GM06990 (cell line): ENCODE measurements around the gene CROCC.
"Not testable (repeated sequence)": the region's sequence is repeated elsewhere in the genome, so short reads cannot be mapped to it uniquely, and the experiment has no call there.

ENCODE experiments used
- DNase-seq: peaks from one replicate; pipeline ENCODE4 v3.0.0-alpha.2; 2011; ENCODE audit not compliant: insufficient read length; ENCODE audit errors: extremely low read depth
- H3K27me3 ChIP-seq: replicated peaks from 2 replicates; pipeline ENCODE4 v1.6.0; 2011; ENCODE audit warnings: low read length; ENCODE audit not compliant: control insufficient read depth, insufficient read depth
- H3K36me3 ChIP-seq: 2 replicates; pipeline ENCODE4 v1.5.1; 2011; ENCODE audit warnings: low read length; ENCODE audit not compliant: control insufficient read depth, insufficient read depth
- H3K4me3 ChIP-seq: replicated peaks from 2 replicates; pipeline ENCODE4 v1.5.1; 2011; ENCODE audit warnings: low read depth, mild to moderate bottlenecking, control low read depth, low read length
- TF ChIP-seq, protein P1 (sequence below): IDR thresholded peaks from 2 replicates; pipeline ENCODE4 v1.5.1; 2011; ENCODE audit warnings: low read length, control low read depth, mild to moderate bottlenecking, inconsistent platforms; ENCODE audit not compliant: insufficient read depth, poor library complexity, severe bottlenecking

The CROCC gene

DNA sequence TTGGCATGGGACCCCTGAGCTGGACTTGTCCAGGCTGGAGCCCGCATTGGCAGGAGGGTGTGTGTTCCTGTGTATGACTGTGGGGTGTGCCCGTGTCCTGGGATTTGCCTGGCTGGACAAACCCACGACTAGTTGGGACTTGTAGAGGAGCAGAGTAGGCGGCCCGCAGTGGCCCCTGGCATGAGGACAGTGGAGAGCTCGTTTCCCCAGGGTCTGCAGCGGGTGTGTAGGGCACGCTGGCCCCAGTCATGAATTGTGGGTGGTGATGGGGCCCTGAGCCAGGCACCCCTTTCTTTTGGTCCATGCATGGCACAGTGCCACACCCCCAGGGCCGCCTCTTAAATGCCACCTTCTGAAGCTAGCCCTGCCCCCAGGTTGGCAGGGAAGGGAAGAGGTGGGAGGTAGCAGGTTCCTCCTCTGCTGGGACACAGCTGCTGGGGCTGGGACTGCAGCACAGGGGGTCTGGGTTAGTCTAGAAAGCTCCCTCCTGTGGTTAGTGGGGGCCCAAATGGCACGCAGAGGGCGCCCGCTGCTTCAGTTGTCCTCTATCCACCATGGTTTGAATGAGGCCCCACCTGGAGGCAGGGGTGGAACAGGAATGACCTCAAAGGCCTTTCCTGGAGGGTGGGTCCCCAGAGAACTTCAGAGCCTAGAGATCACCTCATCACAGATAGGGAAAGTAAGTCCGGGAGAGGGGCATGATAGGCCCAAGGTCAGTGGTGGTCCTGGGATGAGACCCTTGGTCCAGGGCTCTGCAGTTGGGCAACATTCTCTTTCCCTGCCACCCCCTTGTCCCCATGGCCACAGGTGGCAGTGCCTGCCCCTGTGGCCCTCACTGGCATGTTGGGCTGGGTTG is 4.1 kb downstream of the CROCC start:
- no peak overlapping the region for H3K4me3 ChIP-seq
- no peaks in the 10 kb centered on the region for H3K36me3 ChIP-seq
- peaks cover 1% of the 10 kb centered on the region for H3K27me3 ChIP-seq
- TF ChIP-seq, protein P1, sequence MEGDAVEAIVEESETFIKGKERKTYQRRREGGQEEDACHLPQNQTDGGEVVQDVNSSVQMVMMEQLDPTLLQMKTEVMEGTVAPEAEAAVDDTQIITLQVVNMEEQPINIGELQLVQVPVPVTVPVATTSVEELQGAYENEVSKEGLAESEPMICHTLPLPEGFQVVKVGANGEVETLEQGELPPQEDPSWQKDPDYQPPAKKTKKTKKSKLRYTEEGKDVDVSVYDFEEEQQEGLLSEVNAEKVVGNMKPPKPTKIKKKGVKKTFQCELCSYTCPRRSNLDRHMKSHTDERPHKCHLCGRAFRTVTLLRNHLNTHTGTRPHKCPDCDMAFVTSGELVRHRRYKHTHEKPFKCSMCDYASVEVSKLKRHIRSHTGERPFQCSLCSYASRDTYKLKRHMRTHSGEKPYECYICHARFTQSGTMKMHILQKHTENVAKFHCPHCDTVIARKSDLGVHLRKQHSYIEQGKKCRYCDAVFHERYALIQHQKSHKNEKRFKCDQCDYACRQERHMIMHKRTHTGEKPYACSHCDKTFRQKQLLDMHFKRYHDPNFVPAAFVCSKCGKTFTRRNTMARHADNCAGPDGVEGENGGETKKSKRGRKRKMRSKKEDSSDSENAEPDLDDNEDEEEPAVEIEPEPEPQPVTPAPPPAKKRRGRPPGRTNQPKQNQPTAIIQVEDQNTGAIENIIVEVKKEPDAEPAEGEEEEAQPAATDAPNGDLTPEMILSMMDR = no peak
- DNase-seq = no peak

DNA sequence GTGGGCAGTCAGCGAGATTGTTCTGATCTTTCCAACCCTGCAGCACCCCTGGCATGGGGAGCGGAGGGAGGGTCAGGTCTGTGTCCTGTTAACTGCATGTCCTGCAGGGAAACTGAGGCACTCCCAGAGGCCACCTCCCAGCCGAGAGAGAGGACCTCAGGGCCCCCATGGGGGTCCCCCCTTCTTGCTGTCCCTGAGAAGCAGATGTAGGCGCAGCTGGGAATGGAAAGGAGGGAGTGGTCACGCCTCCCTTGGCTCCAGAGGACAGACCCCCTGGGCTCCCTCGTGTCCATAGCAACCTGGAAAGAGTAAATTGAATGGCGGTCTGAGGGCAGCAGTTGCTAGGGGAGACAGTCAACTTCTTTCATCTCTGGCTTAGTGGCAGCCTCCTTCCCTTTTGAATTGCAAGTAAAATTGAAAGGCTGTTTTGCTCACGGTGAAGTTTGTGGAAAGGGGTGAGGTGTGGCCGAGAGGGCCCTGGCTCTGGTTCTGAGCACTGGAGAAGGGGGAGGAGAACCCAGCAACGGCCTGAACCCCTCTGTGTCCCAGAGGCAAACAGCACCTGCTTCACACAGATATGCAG is 4.9 kb downstream of the CROCC start:
- Histone ChIP-seq H3K27me3 (peaks cover 1% of the 10 kb centered on the region), H3K36me3 (no peaks in the 10 kb centered on the region), H3K4me3 (no peak overlapping the region)
- no peak for DNase-seq
- TF ChIP-seq, protein P1 = no peak

DNA sequence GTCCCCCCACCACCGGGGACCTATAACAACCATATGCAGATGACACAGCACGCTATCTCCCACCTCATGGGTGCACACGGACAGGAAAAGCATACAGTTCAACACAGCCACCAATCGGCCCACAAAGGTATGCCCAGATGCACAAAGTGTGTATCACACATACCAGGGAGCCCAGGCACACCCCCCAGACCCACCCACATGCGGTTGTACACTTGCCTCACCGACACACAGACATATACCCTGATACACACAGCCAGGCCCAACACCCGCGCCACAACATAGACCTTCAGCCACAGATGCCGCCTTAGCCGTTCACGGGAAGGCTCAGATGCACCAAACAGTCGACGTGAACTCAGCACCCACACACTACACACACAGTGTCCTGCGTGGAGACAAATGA is 5.5 kb downstream of the CROCC start:
- TF ChIP-seq, protein P1 = no peak
- H3K27me3 ChIP-seq = peaks cover 1% of the 10 kb centered on the region
- no peak overlapping the region for H3K4me3 ChIP-seq
- DNase-seq = no peak
- no peaks in the 10 kb centered on the region for H3K36me3 ChIP-seq

DNA sequence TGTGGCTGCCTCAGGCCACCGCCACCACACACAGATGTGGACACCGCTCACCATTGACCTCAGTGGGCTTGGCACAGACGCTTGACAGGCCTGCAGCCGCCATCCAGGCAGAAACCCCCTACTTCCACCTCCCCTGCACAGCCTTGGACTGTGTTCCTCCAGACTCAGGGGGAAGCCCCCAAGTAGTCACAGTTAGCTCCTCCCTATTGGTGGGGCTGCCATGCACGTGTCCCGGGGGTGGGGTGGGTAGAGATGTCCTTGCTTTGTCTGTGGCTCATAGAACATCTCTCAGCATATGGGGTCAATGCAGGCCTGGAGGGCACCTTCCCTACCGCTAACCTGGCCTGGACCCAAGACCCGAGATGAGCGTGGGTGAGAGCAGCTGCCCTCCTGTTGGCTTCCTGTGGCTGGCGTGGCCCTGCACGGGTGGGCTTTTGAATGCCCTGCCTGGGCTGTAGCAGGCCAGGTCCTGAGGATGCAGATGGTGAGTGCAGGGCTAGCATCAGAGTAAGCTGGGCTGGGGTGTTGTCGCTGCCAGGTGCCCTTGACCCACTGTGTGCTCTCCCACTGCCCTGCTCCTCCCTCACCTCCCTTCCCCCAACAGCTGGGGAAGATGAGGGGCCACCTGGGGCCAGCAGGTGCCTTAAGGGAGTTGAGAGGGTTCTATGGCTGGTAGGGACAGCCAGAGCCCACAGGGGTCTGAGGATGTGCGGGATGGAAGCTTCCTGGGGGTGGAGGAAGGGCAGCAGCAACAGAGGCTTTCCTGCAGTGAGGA is 6.2 kb downstream of the CROCC start:
- Histone ChIP-seq H3K27me3 (no peaks in the 10 kb centered on the region; the same call in 1 of the 2 replicates), H3K36me3 (no peaks in the 10 kb centered on the region), H3K4me3 (no peak overlapping the region)
- DNase-seq = no peak
- TF ChIP-seq, protein P1 = no peak

DNA sequence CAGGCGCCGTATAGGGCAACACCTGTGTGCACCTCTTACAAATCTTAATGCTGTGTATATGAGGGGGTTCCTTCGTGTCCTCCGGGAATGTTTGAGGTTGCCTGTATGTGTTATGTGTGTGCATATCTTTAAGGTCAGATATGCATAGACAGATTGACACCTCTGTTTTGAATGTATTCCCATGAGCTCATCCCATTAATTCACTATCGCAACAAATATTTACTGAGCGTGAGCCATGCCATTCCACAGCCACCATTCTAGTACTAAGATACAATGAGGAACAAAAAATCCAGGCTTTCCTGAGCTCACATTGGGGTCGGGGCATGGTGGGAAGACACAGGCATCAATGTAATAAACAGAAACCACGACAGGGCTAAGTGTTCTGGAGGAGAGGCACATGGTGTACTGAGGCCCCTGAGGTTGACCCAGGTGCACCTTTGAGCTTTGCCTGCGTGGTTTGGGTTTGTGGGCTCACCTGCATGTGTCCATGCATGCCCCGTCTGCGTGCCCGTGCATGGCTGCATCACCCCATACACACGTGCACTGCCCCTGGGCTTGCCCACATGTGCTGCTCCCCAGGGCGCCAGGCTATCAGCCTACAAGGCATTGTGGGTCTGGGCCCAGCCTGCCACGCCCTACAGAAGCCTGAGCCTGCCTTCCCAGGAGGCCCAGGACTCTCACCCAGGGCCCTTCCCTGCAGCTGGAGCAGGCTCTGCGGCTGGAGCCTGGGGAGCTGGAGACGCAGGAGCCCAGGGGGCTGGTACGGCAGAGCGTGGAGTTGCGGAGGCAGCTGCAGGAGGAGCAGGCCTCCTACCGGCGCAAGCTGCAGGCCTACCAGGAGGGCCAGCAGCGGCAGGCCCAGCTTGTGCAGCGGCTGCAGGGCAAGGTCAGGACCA is 7.7 kb downstream of the CROCC start:
- DNase-seq, H3K36me3 ChIP-seq, H3K4me3 ChIP-seq: not testable (repeated sequence)

DNA sequence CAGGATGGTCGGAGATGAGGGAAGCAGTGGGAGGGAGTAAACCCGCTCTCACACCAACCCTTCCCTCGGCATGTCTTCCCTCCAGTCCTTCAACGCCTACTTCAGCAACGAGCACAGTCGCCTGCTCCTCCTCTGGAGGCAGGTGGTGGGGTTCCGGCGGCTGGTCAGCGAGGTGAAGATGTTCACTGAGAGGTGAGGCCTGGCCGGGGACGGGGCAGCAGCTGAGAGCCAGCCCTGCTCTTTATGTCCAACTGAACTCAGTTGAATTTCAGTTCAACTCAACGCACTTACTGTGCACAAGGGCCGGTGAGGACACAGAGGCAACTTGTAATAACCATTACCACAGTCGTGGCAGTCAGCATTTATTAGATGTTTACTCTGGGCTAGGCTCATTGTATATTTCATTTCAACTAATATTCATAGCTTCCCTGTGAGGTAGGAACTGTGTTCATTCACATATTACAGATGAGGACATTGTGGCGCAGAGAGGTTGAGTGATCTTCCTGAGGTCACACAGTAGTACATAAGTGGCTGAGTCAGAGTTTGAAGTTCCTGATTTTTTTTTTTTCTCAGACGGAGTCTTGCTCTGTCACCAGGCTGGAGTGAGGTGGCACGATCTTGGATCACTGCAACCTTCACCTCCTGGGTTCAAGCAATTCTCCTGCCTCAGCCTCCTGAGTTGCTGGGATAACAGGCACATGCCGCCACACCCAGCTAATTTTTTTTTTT is 9.6 kb downstream of the CROCC start:
- DNase-seq, H3K27me3 ChIP-seq, H3K4me3 ChIP-seq, H3K36me3 ChIP-seq: not testable (repeated sequence)

More for the DNA sequence above, 7.7 kb downstream of the CROCC start:
- not testable (repeated sequence) for H3K27me3 ChIP-seq

DNA sequence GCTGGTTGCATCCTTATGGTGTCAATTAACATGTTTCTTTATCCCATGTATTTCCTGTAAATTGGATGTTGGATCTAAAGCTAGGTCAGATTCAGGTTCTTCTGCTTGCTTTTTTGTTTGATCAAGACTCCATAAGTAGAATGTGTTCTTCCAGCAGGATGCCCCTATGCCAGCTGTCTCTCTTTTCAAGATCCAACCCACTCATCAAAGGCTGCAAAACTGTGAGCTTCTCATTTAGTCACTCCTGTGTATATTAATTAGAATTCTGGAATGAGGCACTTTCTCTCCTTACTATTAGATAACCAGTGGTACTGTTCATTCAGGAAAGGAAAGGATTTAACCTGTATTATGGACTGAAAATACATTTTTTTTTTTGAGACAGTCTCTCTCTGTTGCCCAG is 12.2 kb downstream of the CROCC start:
- not testable (repeated sequence) for H3K4me3 ChIP-seq, H3K27me3 ChIP-seq, H3K36me3 ChIP-seq, DNase-seq

DNA sequence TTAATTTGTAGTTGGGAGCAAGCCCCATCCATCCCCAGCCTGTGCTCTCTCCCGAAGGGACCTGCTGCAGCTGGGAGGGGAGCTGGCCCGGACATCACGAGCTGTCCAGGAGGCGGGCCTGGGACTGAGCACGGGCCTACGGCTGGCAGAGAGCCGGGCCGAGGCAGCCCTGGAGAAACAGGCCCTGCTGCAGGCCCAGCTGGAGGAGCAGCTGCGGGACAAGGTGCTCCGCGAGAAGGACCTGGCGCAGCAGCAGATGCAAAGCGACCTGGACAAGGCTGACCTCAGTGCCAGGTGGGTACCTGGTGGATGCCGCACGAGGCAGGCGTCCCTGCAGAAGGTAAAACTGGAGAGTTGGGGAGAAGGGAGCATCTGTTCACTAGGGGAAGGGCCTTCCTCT is 14.8 kb downstream of the CROCC start:
- H3K4me3 ChIP-seq, DNase-seq, H3K27me3 ChIP-seq, H3K36me3 ChIP-seq: not testable (repeated sequence)
